PFSK-1 (cell line): ENCODE results near the gene PARN.

Source experiments
- POLR2AphosphoS5 ChIP-seq: IDR thresholded peaks from 2 replicates; pipeline ENCODE4 v1.6.1; 2012; ENCODE audit warnings: low read depth, mild to moderate bottlenecking, control low read depth, low read length, moderate library complexity
- REST ChIP-seq, 2 experiments: IDR thresholded peaks; 2 replicates each; pipeline versions ENCODE4 v1.6.1 to v1.8.0; 2011 to 2012; ENCODE audit warnings: low read depth in 2 of 2, low read length in 2 of 2, control low read depth in 1 of 2, inconsistent platforms in 1 of 2, mild to moderate bottlenecking in 1 of 2, moderate library complexity in 1 of 2; ENCODE audit not compliant: insufficient read depth in 1 of 2
- SIN3A ChIP-seq: IDR thresholded peaks from 2 replicates; pipeline ENCODE4 v1.6.1; 2012; ENCODE audit warnings: mild to moderate bottlenecking, low read length, moderate library complexity, borderline replicate concordance; ENCODE audit not compliant: insufficient read depth
- TAF1 ChIP-seq: IDR thresholded peaks from 2 replicates; pipeline ENCODE4 v1.6.1; 2012; ENCODE audit warnings: low read length, control low read depth, borderline replicate concordance; ENCODE audit not compliant: insufficient read depth

- TF ChIP-seq POLR2AphosphoS5 (no peak), REST (IDR thresholded peaks at IDR 0.05; ENCODE audit: insufficient read depth in 1 of 2, low read depth in 2 of 2, low read length in 2 of 2) (no peak), SIN3A (no peak), TAF1 (no peak)
Measured at GRCh38 chr16:14492614-14493013, 137.4 kb downstream of the PARN start.
